Measurements from ENCODE around the gene NHEJ1. TPM values are rescaled to one million over a fixed set of nuclear protein-coding genes. Genes with fewer than 3 reads are reported as not detected.
A peak's percentile ranks its signal among the peaks of the same experiment; 100 is the strongest.

Gene NHEJ1
- total and polyA plus RNA-seq, 9 of the 15 experiments (the other 6 are each of a cell fraction or from before 2014, with no cell fraction given), result 9.0 to 23.7 (median 13.9) TPM

DNA sequence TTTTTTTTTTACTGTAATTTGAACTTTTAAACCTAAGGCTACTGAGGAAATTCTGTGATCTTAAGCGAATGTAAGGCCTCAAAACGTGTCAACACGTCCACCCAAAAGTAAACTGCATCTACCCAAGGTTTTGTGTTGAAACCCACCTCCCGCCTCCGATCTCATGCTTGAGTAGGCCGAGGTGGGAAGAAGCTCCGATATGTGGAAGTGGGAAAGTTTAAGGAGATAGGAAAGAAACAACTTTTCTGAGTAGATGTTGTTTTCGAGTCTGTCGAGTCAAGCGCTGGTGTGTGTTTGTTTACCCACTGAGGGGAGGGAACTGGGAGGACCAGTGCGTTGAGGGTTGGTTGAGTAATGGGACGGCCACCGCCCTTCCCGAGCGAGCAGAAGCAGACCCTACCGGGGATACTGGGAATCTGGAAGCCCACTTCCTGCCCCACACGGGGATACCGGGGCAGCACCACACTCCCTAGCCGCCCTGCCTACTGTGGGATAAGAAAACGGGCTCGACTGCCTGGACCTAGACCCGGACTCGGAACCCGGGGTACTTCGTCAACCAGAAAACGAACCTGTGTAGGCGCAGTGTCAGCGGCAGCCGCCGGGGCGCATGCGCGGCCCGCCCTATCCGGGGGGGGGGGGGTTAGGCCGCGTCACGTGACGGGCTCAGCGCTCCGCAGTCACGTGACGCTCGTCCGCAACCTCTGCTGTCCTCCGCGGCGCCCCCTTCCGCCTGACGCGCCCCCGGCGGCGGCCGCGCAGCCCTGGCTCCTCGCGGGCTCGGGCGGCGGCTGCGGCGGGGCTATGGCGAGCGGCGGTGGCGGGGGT lies 17.1 kb upstream of the NHEJ1 start, which contains the start of gene RETREG2 (continued):
- TF ChIP-seq, protein P1, sequence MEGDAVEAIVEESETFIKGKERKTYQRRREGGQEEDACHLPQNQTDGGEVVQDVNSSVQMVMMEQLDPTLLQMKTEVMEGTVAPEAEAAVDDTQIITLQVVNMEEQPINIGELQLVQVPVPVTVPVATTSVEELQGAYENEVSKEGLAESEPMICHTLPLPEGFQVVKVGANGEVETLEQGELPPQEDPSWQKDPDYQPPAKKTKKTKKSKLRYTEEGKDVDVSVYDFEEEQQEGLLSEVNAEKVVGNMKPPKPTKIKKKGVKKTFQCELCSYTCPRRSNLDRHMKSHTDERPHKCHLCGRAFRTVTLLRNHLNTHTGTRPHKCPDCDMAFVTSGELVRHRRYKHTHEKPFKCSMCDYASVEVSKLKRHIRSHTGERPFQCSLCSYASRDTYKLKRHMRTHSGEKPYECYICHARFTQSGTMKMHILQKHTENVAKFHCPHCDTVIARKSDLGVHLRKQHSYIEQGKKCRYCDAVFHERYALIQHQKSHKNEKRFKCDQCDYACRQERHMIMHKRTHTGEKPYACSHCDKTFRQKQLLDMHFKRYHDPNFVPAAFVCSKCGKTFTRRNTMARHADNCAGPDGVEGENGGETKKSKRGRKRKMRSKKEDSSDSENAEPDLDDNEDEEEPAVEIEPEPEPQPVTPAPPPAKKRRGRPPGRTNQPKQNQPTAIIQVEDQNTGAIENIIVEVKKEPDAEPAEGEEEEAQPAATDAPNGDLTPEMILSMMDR (IDR thresholded peaks at IDR 0.05 in 2 of 3, conservative IDR thresholded peaks at IDR 0.05 in 1 of 3; ENCODE audit: insufficient read depth in 2 of 3, low read depth in 1 of 3, low read length in 3 of 3), result peak in 2 of 3 experiments; percentile 42 to 49; a peak in 2 of 6 replicates
- TF ChIP-seq, protein P2, sequence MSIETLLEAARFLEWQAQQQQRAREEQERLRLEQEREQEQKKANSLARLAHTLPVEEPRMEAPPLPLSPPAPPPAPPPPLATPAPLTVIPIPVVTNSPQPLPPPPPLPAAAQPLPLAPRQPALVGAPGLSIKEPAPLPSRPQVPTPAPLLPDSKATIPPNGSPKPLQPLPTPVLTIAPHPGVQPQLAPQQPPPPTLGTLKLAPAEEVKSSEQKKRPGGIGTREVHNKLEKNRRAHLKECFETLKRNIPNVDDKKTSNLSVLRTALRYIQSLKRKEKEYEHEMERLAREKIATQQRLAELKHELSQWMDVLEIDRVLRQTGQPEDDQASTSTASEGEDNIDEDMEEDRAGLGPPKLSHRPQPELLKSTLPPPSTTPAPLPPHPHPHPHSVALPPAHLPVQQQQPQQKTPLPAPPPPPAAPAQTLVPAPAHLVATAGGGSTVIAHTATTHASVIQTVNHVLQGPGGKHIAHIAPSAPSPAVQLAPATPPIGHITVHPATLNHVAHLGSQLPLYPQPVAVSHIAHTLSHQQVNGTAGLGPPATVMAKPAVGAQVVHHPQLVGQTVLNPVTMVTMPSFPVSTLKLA (conservative IDR thresholded peaks at IDR 0.05), result peak; percentile 66 to 86
- TF ChIP-seq TOE1 (IDR thresholded peaks at IDR 0.05; ENCODE audit: borderline replicate concordance) (peak; percentile 98), TOE1 (CRISPR knock-in tag; IDR thresholded peaks at IDR 0.05; ENCODE audit: borderline replicate concordance, low read depth) (no peak), SMAD3 (CRISPR knock-in tag; conservative IDR thresholded peaks at IDR 0.05) (0 out of 2 replicates have a peak, but pooled peaks have one; percentile 46), RAD21 (CRISPR knock-in tag; conservative IDR thresholded peaks at IDR 0.05 in 1 of 2, IDR thresholded peaks at IDR 0.05 in 1 of 2) (no peak), ZNF24 (IDR thresholded peaks at IDR 0.05) (no peak; the same call in 1 of the 2 replicates), ZFP36 (IDR thresholded peaks at IDR 0.05; ENCODE audit: low read depth, low read length, partially characterized antibody) (no peak), ZKSCAN8 (CRISPR knock-in tag; IDR thresholded peaks at IDR 0.05) (no peak; the same call in 1 of the 2 replicates), HMG20A (CRISPR knock-in tag; conservative IDR thresholded peaks at IDR 0.05) (no peak), GATAD2A (IDR thresholded peaks at IDR 0.05) (no peak), ZNF445 (CRISPR knock-in tag; IDR thresholded peaks at IDR 0.05; ENCODE audit: low read depth) (no peak), SMARCA4 (IDR thresholded peaks at IDR 0.05) (peak; percentile 43; the same call in 1 of the 2 replicates), FOXP4 (CRISPR knock-in tag; IDR thresholded peaks at IDR 0.05; ENCODE audit: borderline replicate concordance) (no peak), SIN3B (IDR thresholded peaks at IDR 0.05; ENCODE audit: low read depth) (peak; percentile 79)

Measured in K562 (cell line).